Immature natural killer cell (primary cell): ENCODE results near the gene MST1. TPM values are rescaled to one million over a fixed set of nuclear protein-coding genes. Genes with fewer than 3 reads are reported as not detected.

Source experiments
- polyA plus RNA-seq, 3 donors: library from polyadenylated mRNA; unstranded; fragments of 300-500 nt; fragmentation: Illumina TruSeq; gene quantifications; one replicate each; pipeline ENCODE4 v1.2.3, GENCODE V29; 2021

MST1 gene
- polyA plus RNA-seq, 3 donors from 2014 or later = 0.19 to 1.3 TPM; not detected in 1

Other genes starting within 250 kb of the MST1 start
- 1 to 10 TPM; 3.2 to 6.0 (median 3.7) TPM for gene DAG1, start 219.2 kb downstream of the MST1 start, polyA plus RNA-seq
- under 1 TPM in 1 of 3 donors, not detected in 2; 0.42 TPM for gene BSN, start 135.0 kb downstream of the MST1 start, polyA plus RNA-seq
- gene APEH, start 15.1 kb downstream of the MST1 start, polyA plus RNA-seq = 100 to 1,000 TPM in 2 of 3 donors, 10 to 100 TPM in 1; 88.0 to 130 (median 121) TPM
- 10 to 100 TPM in 2 of 3 donors, 1 to 10 TPM in 1; 2.6 to 27.1 (median 11.8) TPM for gene RNF123, start 83 bp upstream of the MST1 start, polyA plus RNA-seq
- 1 to 10 TPM in 2 of 3 donors, not detected in 1; 1.5 to 1.7 TPM for gene AMIGO3, start 30.2 kb upstream of the MST1 start, polyA plus RNA-seq
- gene GMPPB, start 34.5 kb upstream of the MST1 start, polyA plus RNA-seq = 10 to 100 TPM; 13.5 to 35.2 (median 32.5) TPM
- gene IP6K1, start 97.1 kb upstream of the MST1 start, polyA plus RNA-seq = 10 to 100 TPM; 18.2 to 43.6 (median 23.7) TPM
- gene CDHR4, start 110.4 kb upstream of the MST1 start, polyA plus RNA-seq = not detected
- gene INKA1, start 113.8 kb upstream of the MST1 start, polyA plus RNA-seq = 1 to 10 TPM in 1 of 3 donors, not detected in 2; 1.2 TPM
- gene UBA7, start 124.5 kb upstream of the MST1 start, polyA plus RNA-seq = 10 to 100 TPM; 28.5 to 72.6 (median 54.7) TPM
- gene TRAIP, start 167.1 kb upstream of the MST1 start, polyA plus RNA-seq = 1 to 10 TPM in 2 of 3 donors, not detected in 1; 1.4 to 1.5 TPM
- gene CAMKV, start 180.4 kb upstream of the MST1 start, polyA plus RNA-seq = not detected
- 1 to 10 TPM in 1 of 3 donors, under 1 TPM in 1, not detected in 1; 0.68 to 1.1 TPM for gene MST1R, start 214.4 kb upstream of the MST1 start, polyA plus RNA-seq
- gene MON1A, start 240.3 kb upstream of the MST1 start, polyA plus RNA-seq = 10 to 100 TPM; 11.5 to 24.0 (median 12.1) TPM